ENCODE results near the gene OPA1.

OPA1 gene

DNA sequence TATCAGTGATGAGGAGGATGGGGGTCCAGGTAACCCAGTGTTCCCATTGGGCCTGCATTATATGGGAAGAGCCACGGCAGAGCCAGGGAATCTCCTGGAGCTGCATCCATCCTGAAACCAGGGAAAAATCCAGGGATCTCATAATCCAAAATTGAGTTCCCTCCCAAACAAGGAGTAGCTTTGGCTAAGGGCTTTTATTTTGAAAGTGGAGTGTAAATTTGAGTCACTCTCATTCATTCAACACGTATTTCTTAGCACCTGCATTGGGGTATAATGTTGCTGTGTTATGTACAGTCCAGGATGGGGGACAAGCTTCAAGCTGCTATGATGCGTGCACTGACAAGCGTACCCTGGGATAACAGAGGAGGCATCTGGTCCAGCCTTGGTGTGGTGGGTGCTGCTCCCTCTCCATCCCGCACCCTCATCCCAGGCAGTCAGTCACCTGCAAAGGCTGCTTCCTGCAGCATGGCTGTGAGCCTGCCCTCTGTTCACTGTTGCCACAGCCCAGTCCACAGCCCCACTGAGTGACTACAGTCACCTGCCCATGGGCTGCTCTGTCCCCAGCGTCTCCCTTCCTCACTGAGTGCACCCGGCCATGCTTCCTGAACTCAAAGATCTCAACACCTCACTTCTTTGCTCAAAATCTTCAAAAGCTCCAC is 135.6 kb downstream of the OPA1 start:
- no peak for TF ChIP-seq CTCF (IDR thresholded peaks at IDR 0.05; ENCODE audit: borderline replicate concordance, insufficient read depth, low read depth, low read length)
- no peak overlapping the region for H3K4me3 ChIP-seq (ENCODE audit: low read depth, low read length)

DNA sequence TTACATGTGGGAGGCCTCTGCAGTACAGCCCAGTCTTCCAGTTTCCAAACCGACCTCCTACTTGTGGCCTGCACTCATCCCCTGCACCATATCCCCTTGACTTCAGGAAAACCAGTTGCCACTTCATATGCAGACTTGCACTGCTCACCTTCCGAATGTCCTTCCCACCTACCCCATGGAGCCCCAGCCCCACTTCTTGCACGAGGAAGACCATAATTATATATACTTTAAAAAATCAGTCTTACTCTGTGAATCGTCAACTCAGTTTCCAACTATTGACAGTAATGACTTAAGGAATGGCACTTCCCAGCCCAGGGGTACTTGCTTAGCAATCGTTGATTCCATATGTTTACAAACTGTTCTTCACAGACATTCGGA is 136.1 kb downstream of the OPA1 start:
- H3K4me3 ChIP-seq (ENCODE audit: low read depth, low read length): no peak overlapping the region
- no peak for TF ChIP-seq CTCF (IDR thresholded peaks at IDR 0.05; ENCODE audit: borderline replicate concordance, insufficient read depth, low read depth, low read length)

DNA sequence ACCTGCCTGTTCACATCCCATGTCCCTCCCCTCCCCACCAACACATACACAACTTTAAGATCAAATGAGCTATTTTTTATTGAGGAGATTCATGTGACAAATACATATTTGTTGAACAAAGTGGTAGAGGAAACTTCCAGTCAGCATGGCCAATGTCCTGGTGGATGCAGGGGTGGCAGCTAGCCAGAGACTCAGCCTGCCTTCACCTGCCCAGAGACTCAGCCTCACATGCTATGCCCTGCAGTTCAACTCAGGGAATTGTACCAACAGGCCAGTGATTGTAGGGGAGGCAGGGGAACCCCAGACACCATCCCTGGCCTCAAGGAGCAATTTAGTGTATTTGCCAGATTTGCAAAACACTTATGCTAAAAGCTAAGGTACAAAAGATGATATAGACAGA is 136.6 kb downstream of the OPA1 start:
- TF ChIP-seq CTCF (IDR thresholded peaks at IDR 0.05; ENCODE audit: borderline replicate concordance, insufficient read depth, low read depth, low read length): no peak
- no peak overlapping the region for H3K4me3 ChIP-seq (ENCODE audit: low read depth, low read length)

- no peak overlapping the region for H3K4me3 ChIP-seq (ENCODE audit: low read depth, low read length)
Observed at GRCh38 chr3:193730511-193730910, 137.5 kb downstream of the OPA1 start.

GRCh38 chr3:193730976-193731375 is 138.0 kb downstream of the OPA1 start:
- H3K4me3 ChIP-seq (ENCODE audit: low read depth, low read length): no peak overlapping the region
- TF ChIP-seq CTCF (IDR thresholded peaks at IDR 0.05; ENCODE audit: borderline replicate concordance, insufficient read depth, low read depth, low read length): no peak

More at GRCh38 chr3:193730511-193730910, 137.5 kb downstream of the OPA1 start:
- TF ChIP-seq CTCF (IDR thresholded peaks at IDR 0.05; ENCODE audit: borderline replicate concordance, insufficient read depth, low read depth, low read length): no peak

- no peak overlapping the region for H3K4me3 ChIP-seq (ENCODE audit: low read depth, low read length)
- TF ChIP-seq CTCF (IDR thresholded peaks at IDR 0.05; ENCODE audit: borderline replicate concordance, insufficient read depth, low read depth, low read length): no peak
Observed at GRCh38 chr3:193731656-193732055, 138.6 kb downstream of the OPA1 start.

DNA sequence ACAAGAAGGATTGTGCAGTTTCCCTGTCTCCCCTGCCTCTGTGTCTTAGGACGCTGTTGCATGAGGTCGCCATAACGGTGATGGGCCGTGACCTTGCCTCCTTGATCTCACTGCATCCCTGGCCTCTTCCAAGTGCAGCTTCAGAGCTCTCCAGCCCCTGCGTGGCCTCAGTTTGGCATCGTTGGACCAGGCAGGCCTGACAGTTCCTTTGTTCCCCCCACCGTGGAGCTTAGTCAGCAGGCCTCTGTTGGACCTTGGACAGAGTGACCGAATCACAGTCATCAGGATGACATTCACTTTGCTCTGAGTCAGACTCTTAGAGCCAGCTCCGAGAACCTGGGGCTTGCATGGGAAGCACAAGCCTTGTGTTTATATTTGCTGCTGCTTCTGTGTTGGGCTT is 139.4 kb downstream of the OPA1 start:
- no peak overlapping the region for H3K4me3 ChIP-seq (ENCODE audit: low read depth, low read length)
- TF ChIP-seq CTCF (IDR thresholded peaks at IDR 0.05; ENCODE audit: borderline replicate concordance, insufficient read depth, low read depth, low read length): no peak

Data from GM12875 (cell line).